Urinary bladder (tissue), 4 donors: ENCODE results near the gene SNRPA1. TPM values are rescaled to one million over a fixed set of nuclear protein-coding genes. Genes with fewer than 3 reads are reported as not detected.

ENCODE experiments used
- DNase-seq: peaks from one replicate; pipeline ENCODE4 v3.0.0-alpha.2; 2015; ENCODE audit errors: extremely low spot score
- H3K27ac ChIP-seq: one replicate; pipeline ENCODE4 v1.5.1; 2013; ENCODE audit warnings: low read depth, mild to moderate bottlenecking, moderate library complexity
- H3K36me3 ChIP-seq: one replicate; pipeline ENCODE4 v1.6.1; 2013; ENCODE audit warnings: mild to moderate bottlenecking, moderate library complexity; ENCODE audit not compliant: insufficient read depth
- H3K4me1 ChIP-seq: one replicate; pipeline ENCODE4 v1.6.1; 2013; ENCODE audit warnings: mild to moderate bottlenecking, moderate library complexity; ENCODE audit not compliant: insufficient read depth
- H3K4me3 ChIP-seq: one replicate; pipeline ENCODE4 v1.5.1; 2013; ENCODE audit warnings: low read depth, low read length
- WGBS: extraction: QIAGEN DNeasy Blood & Tissue Kit; methylation state at CpG from one replicate; pipeline ENCODE4 v1.1.7; 2013; 5-methylcytosine and 5-hydroxymethylcytosine counted together
- polyA plus RNA-seq: library from polyadenylated mRNA; stranded (reverse); fragments of 200-250 nt; gene quantifications from one replicate; pipeline ENCODE4 v1.2.3, GENCODE V29; 2013
- total RNA-seq: library from RNA; depleted of rRNA; stranded (reverse); fragments of >200 nt; gene quantifications from one replicate; pipeline ENCODE4 v1.2.3, GENCODE V29; 2014
- donor health status: healthy with polysubstance abuse.
- donor health status: healthy.

The SNRPA1 gene
- total and polyA plus RNA-seq, 2 donors = 18.5 to 32.2 TPM

DNA sequence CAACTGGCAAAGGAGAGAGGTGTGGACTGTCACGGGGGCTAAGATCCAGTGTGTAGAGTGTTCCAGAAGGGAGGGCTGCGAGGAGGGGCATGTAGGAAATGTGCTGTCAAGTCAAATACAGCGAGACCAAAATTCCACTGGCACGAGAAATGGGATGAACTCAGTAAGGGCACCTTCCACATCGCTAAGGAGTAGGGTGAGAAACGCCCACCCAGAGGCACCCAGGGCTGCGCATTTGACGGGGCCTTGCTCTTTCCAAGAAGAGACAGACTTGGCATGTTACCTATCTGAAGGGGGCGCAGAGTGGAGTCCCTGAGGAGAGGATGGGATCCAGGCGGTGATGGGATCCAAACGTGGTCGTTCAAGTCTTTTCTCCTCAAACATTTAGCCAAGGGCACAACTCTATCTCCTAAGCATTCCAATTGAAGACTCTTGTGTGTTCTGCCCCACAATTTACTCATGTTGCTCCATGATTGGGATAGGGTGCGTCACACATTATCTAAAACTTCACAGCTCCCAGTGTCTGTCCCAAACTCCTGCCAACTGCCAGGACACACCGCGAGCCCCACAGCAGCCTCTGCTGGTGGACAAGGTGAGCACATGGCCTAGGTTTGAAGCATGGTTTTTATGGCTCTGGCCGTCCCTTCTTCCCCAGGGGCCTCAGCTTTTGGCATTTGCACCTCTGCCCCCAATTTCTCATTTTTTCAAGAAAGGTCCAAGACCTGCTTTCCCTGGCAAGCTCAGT, 25.4 kb downstream of the SNRPA1 start:
- Histone ChIP-seq H3K4me3 (no peak overlapping the region), H3K36me3 (peaks cover 4% of the 10 kb centered on the region), H3K27ac (no peak overlapping the region), H3K4me1 (no peaks in the 10 kb centered on the region)
- no peak for DNase-seq
- 82% methylated on average over 16 of the region's 16 CpGs for WGBS

- Histone ChIP-seq H3K36me3 (peaks cover under 1% of the 10 kb centered on the region), H3K27ac (no peak overlapping the region), H3K4me3 (no peak overlapping the region), H3K4me1 (no peaks in the 10 kb centered on the region)
- WGBS = 52% methylated on average over 18 of the region's 18 CpGs
- no peak for DNase-seq
Measured at GRCh38 chr15:101267320-101268104, 27.5 kb downstream of the SNRPA1 start.

- H3K36me3 ChIP-seq = no peaks in the 10 kb centered on the region
Measured at GRCh38 chr15:101266787-101267186, 28.3 kb downstream of the SNRPA1 start.

DNA sequence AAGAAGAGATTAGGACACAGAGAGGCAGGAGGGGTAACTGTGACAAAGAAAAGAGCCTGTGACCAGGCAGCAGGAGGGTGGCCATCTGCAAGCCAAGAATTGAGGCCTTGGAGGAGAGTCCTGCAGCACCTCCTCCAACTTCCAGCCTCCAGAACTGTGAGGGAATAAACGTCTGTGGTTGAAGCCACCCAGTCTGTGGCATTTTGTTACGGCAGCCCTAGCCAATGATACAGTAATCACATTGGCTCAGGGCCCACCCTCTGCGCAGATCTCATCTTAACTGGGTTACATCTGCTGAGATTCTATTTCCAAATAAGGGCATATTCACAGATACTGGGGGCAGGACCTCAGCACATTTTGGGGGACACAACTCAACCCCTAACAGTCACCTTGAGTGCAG, 29.0 kb downstream of the SNRPA1 start:
- WGBS = 31% methylated on average over 3 of the region's 3 CpGs
- H3K4me3 ChIP-seq = no peak overlapping the region
- no peaks in the 10 kb centered on the region for H3K36me3 ChIP-seq
- no peak overlapping the region for H3K27ac ChIP-seq
- H3K4me1 ChIP-seq = no peaks in the 10 kb centered on the region
- DNase-seq = no peak

More at GRCh38 chr15:101266787-101267186, 28.3 kb downstream of the SNRPA1 start:
- peak overlapping the region; percentile 62 for H3K27ac ChIP-seq
- H3K4me3 ChIP-seq = no peak overlapping the region
- WGBS = 67% methylated on average over 9 of the region's 9 CpGs
- no peak for DNase-seq
- H3K4me1 ChIP-seq = no peaks in the 10 kb centered on the region

DNA sequence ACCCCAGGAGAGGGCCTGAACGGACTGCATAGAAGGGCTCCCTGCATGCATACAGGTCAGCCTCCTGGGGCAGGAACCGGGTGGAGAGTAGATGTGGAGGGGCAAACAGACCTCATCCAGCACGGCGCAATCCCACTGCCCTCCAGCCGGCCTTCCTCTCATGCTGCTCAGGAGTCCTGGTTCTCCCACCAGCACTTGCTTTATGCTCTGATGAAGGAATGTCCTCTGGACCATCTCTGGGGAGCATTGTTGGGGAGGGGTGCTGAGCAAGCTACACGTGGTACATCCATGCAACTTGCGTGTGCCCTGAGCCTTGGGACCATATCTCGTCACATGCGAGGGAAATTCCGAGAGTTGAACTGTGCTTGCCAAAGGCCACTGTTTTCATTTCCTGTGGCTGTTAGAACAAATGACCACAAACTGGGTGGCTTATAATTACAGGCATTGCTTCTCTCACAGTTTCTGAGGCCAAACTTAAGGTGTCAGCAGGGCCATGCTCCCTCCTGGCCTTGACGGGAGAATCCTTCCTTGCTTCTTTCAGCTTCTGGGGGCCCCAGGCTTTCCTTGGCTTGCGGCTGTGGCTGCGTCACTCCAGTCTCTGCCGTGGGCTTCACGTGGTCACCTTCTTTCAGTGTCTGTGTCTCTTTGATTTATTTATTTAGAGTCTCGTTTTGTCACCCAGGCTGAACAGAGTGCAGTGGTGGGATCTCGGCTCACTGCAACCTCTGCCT, 30.0 kb downstream of the SNRPA1 start:
- Histone ChIP-seq H3K4me1 (no peaks in the 10 kb centered on the region), H3K4me3 (no peak overlapping the region), H3K27ac (no peak overlapping the region), H3K36me3 (no peaks in the 10 kb centered on the region)
- no peak for DNase-seq
- 85% methylated on average over 17 of the region's 17 CpGs for WGBS

GRCh38 chr15:101264011-101264410, 31.0 kb downstream of the SNRPA1 start:
- H3K36me3 ChIP-seq = no peaks in the 10 kb centered on the region
- no peak overlapping the region for H3K27ac ChIP-seq
- no peaks in the 10 kb centered on the region for H3K4me1 ChIP-seq
- DNase-seq = no peak
- H3K4me3 ChIP-seq = no peak overlapping the region
- 93% methylated on average over 4 of the region's 4 CpGs for WGBS

DNA sequence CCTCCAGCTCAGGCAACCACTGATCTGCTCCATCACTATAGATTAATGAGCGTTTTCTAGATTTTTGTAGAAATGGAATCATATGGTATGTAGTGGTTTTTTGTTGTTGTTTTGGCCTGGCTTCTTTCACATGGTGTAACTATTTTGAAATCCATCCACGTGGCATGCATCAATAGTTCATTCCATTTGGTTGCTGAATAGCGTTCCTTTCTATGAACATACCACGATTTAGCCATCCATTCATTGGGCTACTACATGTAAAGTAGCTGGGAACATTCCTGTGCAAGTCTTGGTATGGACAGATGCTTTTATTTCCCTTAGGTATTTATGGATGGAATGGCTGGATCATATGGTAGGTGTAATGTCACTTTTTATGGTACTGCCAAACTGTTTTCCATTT, 32.5 kb downstream of the SNRPA1 start:
- Histone ChIP-seq H3K4me1 (no peaks in the 10 kb centered on the region), H3K27ac (no peak overlapping the region), H3K36me3 (no peaks in the 10 kb centered on the region), H3K4me3 (no peak overlapping the region)
- DNase-seq = no peak
- 84% methylated on average over 4 of the region's 4 CpGs for WGBS

GRCh38 chr15:101258238-101259144, 36.6 kb downstream of the SNRPA1 start:
- WGBS = 28% methylated on average over 11 of the region's 11 CpGs
- DNase-seq = no peak
- Histone ChIP-seq H3K4me1 (no peaks in the 10 kb centered on the region), H3K27ac (no peak overlapping the region), H3K4me3 (no peak overlapping the region), H3K36me3 (no peaks in the 10 kb centered on the region)

DNA sequence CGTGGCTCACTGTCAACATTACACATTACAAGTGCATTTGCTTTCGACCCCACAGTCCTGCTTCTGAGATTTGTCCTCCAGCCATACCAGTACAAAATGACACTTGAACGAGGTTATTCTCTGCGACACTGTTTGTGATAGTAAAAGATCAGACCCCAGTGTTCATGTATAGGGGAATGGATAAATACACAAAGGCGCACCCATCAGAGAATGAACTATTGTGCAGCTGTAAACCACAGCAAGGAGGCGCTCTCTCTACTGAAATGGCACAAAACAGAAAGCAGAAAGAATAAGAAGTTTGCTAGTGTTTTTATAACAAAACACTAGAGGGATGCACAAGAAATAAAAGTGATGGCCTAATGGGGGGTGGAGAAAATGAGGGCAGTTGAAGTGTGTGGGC, 38.3 kb downstream of the SNRPA1 start:
- 89% methylated on average over 6 of the region's 6 CpGs for WGBS
- H3K27ac ChIP-seq = no peak overlapping the region

GRCh38 chr15:101255615-101256241, 39.3 kb downstream of the SNRPA1 start:
- Histone ChIP-seq H3K27ac (no peak overlapping the region), H3K4me1 (no peaks in the 10 kb centered on the region), H3K4me3 (no peak overlapping the region), H3K36me3 (no peaks in the 10 kb centered on the region)
- DNase-seq = no peak
- 35% methylated on average over 8 of the region's 8 CpGs for WGBS

More for the DNA sequence above, 38.3 kb downstream of the SNRPA1 start:
- Histone ChIP-seq H3K36me3 (no peaks in the 10 kb centered on the region), H3K4me1 (no peaks in the 10 kb centered on the region), H3K4me3 (no peak overlapping the region)
- DNase-seq = no peak

DNA sequence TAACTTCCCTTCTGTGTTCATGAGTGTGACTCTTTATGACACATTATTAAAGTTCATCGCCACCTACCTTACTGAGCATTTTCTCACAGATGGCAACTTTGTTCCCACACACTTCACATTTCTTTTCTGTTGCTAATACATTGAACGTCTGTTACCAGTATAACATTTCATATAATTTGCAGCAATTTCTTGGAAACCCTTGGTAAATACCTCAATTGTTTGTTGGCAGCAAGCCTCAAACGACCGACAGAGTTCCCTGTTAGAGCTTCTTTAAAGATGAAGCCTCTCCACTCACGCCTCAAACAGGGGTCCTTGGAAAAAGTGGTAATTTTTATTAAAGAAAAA, 40.0 kb downstream of the SNRPA1 start:
- Histone ChIP-seq H3K4me1 (no peaks in the 10 kb centered on the region), H3K4me3 (no peak overlapping the region), H3K27ac (no peak overlapping the region), H3K36me3 (no peaks in the 10 kb centered on the region)
- no peak for DNase-seq
- WGBS = 63% methylated on average over 5 of the region's 5 CpGs

DNA sequence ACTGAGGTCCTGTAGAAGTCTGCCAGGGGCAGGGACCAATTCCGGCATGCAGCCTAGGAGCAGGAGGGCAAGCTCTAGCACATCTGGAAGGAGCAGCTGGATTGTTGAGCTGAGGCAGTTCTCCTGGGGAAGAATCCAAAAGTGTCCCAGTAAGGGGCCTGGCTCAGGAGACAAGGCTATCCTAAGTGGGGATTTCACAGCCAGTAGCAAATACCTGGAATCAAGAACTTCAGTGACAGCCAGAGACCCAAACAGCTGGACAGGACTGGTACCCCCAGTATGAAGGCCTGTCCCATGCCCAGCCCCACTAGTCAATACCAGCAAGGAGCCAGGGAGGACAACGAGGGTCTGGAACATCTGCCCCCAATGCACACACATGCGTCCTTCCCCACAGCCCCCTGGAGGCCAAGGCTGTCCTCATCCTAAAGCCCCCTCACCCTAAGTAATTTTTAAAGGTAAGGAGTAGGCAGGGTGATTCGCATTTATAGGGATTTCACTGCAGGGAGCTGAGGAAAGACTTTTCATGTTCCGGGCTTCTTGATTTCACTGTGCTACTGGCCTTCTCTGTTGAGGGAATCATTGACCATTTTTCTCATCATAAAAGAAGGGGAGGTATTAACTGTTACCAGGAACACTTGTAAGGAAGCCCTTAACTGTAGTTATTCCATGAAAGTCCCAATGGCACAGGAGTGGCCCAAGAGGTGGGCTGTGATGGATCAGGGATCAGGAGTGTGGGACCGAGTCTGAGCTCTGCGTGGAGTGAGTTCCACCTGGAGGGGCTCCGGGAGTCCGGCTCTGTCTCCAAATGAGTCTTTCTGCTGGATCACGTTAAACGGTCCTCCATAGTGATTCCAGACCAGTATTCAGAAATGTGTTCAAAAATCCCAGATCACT, 40.6 kb downstream of the SNRPA1 start:
- no peak for DNase-seq
- 90% methylated on average over 11 of the region's 11 CpGs for WGBS
- Histone ChIP-seq H3K4me3 (no peak overlapping the region), H3K4me1 (no peaks in the 10 kb centered on the region), H3K27ac (no peak overlapping the region), H3K36me3 (no peaks in the 10 kb centered on the region)
